PC-3 (cell line): ENCODE measurements around the gene GFOD1.

Experiments used
- CTCF ChIP-seq: fragments of 300-600 bp; sonication (generic); conservative IDR thresholded peaks from 2 replicates; pipeline ENCODE4 v1.5.1; 2017; ENCODE audit warnings: antibody characterized with exemption, low read depth, mild to moderate bottlenecking, low read length
- EZH2 ChIP-seq: fragments of 300-600 bp; sonication (generic); IDR thresholded peaks from one replicate; pipeline ENCODE4 v1.6.1; 2017; ENCODE audit warnings: antibody characterized with exemption, mild to moderate bottlenecking, low read length; ENCODE audit not compliant: unreplicated experiment
- EZH2phosphoT487 ChIP-seq: fragments of 300-600 bp; sonication (generic); IDR thresholded peaks from 2 replicates; pipeline ENCODE4 v1.6.1; 2018; ENCODE audit warnings: mild to moderate bottlenecking, antibody characterized with exemption, low read length, borderline replicate concordance

- TF ChIP-seq EZH2 (no peak), EZH2phosphoT487 (no peak), CTCF (no peak)
Measured at GRCh38 chr6:13360671-13361540, 126.5 kb downstream of the GFOD1 start.
